ENCODE data around the gene CRK. TPM values are rescaled to one million over a fixed set of nuclear protein-coding genes. Genes with fewer than 3 reads are reported as not detected.

The CRK gene
- total RNA-seq = 10 to 100 TPM; 72.7 to 98.4 (median 77.2) TPM

DNA sequence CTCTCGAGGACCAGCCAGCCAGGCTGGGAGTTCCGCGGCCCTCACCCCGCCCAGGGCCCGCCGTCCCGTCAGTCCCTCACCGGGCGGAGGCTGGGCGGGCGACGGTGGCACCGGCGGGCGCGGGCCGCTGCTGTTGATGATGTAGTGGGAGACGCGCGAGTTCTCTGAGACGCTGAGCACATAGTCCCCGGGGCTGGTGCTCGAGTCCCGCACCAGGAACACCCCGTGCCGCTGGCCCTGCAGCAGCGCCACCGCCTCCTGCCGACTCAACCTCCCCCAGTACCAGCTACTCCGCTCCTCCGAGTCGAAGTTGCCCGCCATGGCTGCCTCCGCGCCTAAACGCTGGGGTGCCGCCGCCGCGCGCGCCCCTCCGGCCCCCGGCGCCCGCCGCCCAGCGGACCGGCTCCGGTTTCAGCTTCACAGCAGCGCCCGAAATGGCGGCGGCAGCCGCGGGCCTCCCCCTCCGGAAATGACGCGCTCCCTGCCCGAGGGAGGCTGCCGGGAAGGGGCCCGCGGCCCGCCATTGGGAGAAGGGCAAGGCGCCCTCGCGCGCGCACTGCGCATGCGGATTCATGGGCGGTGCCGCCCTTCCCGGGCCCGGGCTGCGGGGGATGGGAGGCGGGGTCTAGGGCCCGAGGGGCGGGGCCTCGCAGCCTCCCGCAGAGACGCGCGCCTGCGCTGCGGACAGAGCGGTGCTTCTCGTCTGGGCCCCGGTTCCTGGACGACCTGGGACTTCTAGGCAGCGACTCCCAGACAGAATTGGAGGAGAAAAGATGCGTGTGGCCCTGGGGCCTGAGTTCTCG is at the start of gene CRK:
CRK (minus strand) TSS at position 436 of the 803 bp plus-strand sequence; CDS start at position 321, 115 bp downstream.
- Histone ChIP-seq H3K36me3 (peaks cover 0 to 10% of the 10 kb centered on the region in 2 donors), H3K27ac (peak within 1 kb of the TSS; percentile 75 to 97 (median 94)), H3K4me1 (peaks cover 0 to 68% (median 20%) of the 10 kb centered on the region in 3 donors), H3K4me3 (peak within 1 kb of the TSS; percentile 68 to 69), H3K9me3 (no peaks in the 10 kb centered on the region), H3K27me3 (no peaks in the 10 kb centered on the region)
- TF ChIP-seq POLR2AphosphoS5 (IDR thresholded peaks at IDR 0.05) (peak; percentile 98), EP300 (IDR thresholded peaks at IDR 0.05) (no peak), POLR2A (IDR thresholded peaks at IDR 0.05) (peak; percentile 94)
- TF ChIP-seq, protein P1, sequence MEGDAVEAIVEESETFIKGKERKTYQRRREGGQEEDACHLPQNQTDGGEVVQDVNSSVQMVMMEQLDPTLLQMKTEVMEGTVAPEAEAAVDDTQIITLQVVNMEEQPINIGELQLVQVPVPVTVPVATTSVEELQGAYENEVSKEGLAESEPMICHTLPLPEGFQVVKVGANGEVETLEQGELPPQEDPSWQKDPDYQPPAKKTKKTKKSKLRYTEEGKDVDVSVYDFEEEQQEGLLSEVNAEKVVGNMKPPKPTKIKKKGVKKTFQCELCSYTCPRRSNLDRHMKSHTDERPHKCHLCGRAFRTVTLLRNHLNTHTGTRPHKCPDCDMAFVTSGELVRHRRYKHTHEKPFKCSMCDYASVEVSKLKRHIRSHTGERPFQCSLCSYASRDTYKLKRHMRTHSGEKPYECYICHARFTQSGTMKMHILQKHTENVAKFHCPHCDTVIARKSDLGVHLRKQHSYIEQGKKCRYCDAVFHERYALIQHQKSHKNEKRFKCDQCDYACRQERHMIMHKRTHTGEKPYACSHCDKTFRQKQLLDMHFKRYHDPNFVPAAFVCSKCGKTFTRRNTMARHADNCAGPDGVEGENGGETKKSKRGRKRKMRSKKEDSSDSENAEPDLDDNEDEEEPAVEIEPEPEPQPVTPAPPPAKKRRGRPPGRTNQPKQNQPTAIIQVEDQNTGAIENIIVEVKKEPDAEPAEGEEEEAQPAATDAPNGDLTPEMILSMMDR (IDR thresholded peaks at IDR 0.05) = peak in 3 of 4 experiments; percentile 12 to 51 (median 26)
- ATAC-seq = peak; percentile 96
- WGBS, 2 donors (ENCODE audit: low coverage in 1 of 2) = no CpG with 5 or more reads among the region's 93 CpGs

DNA sequence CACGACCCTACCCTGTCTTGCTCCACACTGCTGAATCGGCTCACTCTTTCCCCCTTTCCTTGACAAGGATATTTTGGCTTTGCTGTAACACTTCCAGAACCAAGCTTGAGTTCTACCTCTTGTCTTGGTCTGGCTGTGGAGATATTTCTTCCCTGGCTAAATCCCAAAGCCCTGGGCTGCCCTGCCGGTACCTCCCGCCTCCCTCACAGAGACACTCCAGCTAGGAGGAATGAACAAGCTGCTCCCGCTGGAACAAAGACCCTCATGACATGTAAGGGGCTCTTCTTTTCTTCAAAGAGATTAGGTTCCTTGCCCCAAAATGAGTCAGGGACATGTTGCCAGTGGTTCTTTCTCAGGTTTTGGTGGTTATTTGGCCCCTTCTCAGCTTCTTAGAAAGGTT is 49.6 kb upstream of the CRK start:
- no peaks in the 10 kb centered on the region for H3K9me3 ChIP-seq
- 55 to 78% methylated on average over 2 to 5 of the region's 5 CpGs for WGBS, 2 donors (ENCODE audit: low coverage in 1 of 2)
- no peak overlapping the region for H3K27ac ChIP-seq
- ATAC-seq = no peak
- no peak overlapping the region for H3K4me3 ChIP-seq
- TF ChIP-seq EP300 (IDR thresholded peaks at IDR 0.05) = no peak
- TF ChIP-seq, protein P1 (IDR thresholded peaks at IDR 0.05) = no peak
- TF ChIP-seq POLR2AphosphoS5 (IDR thresholded peaks at IDR 0.05) = no peak
- no peak for TF ChIP-seq POLR2A (IDR thresholded peaks at IDR 0.05)
- H3K36me3 ChIP-seq = peaks cover 0 to 95% of the 10 kb centered on the region in 2 donors
- H3K4me1 ChIP-seq = peaks cover 0 to 23% (median 3%) of the 10 kb centered on the region in 3 donors
- H3K27me3 ChIP-seq = no peaks in the 10 kb centered on the region

DNA sequence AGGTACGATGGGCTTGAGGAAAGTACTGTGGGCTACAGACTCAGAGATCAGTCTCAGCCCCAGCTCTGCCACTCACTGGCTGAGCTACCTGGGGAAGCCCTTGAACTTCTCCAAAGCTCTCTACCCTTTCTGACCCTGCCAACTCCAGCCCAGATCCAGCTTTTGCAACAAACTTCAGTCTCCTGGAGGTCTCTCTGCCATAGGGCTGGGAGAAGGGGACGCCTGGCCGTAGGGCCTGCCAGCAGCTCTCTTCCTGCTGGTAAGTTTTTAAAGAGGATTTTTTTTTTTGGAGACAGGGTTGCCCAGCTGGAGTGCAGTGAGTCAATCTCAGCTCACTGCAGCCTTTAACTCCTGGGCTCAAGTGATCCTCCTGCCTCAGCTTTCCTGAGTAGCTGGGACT is 48.8 kb upstream of the CRK start:
- peaks cover 0 to 95% of the 10 kb centered on the region in 2 donors for H3K36me3 ChIP-seq
- TF ChIP-seq POLR2AphosphoS5 (IDR thresholded peaks at IDR 0.05) = no peak
- TF ChIP-seq POLR2A (IDR thresholded peaks at IDR 0.05) = no peak
- no peak for TF ChIP-seq EP300 (IDR thresholded peaks at IDR 0.05)
- TF ChIP-seq, protein P1 (IDR thresholded peaks at IDR 0.05) = no peak
- no peak overlapping the region for H3K27ac ChIP-seq
- H3K27me3 ChIP-seq = no peaks in the 10 kb centered on the region
- H3K9me3 ChIP-seq = no peaks in the 10 kb centered on the region
- no peak for ATAC-seq
- H3K4me1 ChIP-seq = peaks cover 0 to 15% (median 0%) of the 10 kb centered on the region in 3 donors
- H3K4me3 ChIP-seq = no peak overlapping the region
- WGBS, 2 donors (ENCODE audit: low coverage in 1 of 2) = 82% methylated on average over 2 of the region's 3 CpGs; no CpG with 5 or more reads in 1 of the 2 donors

DNA sequence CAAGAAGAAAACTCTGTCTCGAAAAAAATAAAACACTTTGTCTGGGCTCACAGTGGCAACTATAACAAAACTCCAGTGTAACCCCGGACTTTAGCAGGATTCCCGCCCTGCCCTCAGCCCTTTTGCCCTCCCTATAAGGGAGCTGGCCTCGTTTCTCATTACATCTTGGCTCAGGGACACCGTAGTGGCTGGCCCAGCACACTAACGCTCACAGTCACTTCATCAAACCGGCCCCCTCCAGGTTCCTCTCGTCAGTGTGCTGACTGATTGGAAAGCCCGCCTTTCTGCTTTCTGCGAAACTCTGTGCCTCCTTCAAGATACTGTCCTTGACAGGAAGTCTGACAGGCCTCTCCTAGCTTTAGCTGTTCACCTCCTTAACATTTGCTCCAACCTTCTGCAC is 47.7 kb upstream of the CRK start:
- peaks cover 0 to 6% (median 0%) of the 10 kb centered on the region in 3 donors for H3K4me1 ChIP-seq
- H3K36me3 ChIP-seq = peaks cover 0 to 94% of the 10 kb centered on the region in 2 donors
- no peak overlapping the region for H3K4me3 ChIP-seq
- 64 to 77% methylated on average over 7 to 9 of the region's 10 CpGs for WGBS, 2 donors (ENCODE audit: low coverage in 1 of 2)
- H3K27ac ChIP-seq = no peak overlapping the region
- H3K9me3 ChIP-seq = no peaks in the 10 kb centered on the region
- ATAC-seq = no peak
- H3K27me3 ChIP-seq = no peaks in the 10 kb centered on the region
- TF ChIP-seq POLR2A (IDR thresholded peaks at IDR 0.05) (no peak), POLR2AphosphoS5 (IDR thresholded peaks at IDR 0.05) (no peak), EP300 (IDR thresholded peaks at IDR 0.05) (no peak)
- TF ChIP-seq, protein P1 (IDR thresholded peaks at IDR 0.05) = no peak

All from gastroesophageal sphincter (tissue), 4 donors.